Neural cell (in vitro differentiated cells): Measurements from ENCODE around the gene C15orf40. TPM values are rescaled to one million over a fixed set of nuclear protein-coding genes. Genes with fewer than 3 reads are reported as not detected.

Experiments used
- H2AFZ ChIP-seq: fragments of 200-600, 300-800 bp; sonication (generic), shearing (Covaris generic); 2 replicates; pipeline ENCODE4 v1.6.0; 2014; ENCODE audit warnings: low read depth, mild to moderate bottlenecking, antibody characterized with exemption, low read length, moderate library complexity
- H3F3A ChIP-seq: fragments of 200-600 bp; shearing (Covaris generic); 2 replicates; pipeline ENCODE4 v1.6.1; 2016; ENCODE audit warnings: mild to moderate bottlenecking, moderate library complexity, mixed read lengths, antibody characterized with exemption, low read length; ENCODE audit not compliant: insufficient read depth, poor library complexity, severe bottlenecking
- H3K27ac ChIP-seq: fragments of 200-600, 300-800 bp; sonication (generic), shearing (Covaris generic); 2 replicates; pipeline ENCODE4 v1.5.1; 2014; ENCODE audit warnings: mild to moderate bottlenecking, low read length, moderate library complexity
- H3K27me3 ChIP-seq: fragments of 300-800, 200-600 bp; sonication (generic), shearing (Covaris generic); 2 replicates; pipeline ENCODE4 v1.6.0; 2014; ENCODE audit warnings: mild to moderate bottlenecking, low read depth, low read length, moderate library complexity; ENCODE audit not compliant: insufficient read depth
- H3K36me3 ChIP-seq: fragments of 300-800, 200-600 bp; sonication (generic), shearing (Covaris generic); 2 replicates; pipeline ENCODE4 v1.5.1; 2014; ENCODE audit warnings: mild to moderate bottlenecking, antibody characterized with exemption, low read length, moderate library complexity; ENCODE audit not compliant: insufficient read depth
- H3K4me2 ChIP-seq: fragments of 300-800, 200-600 bp; sonication (generic), shearing (Covaris generic); 2 replicates; pipeline ENCODE4 v1.6.0; 2014; ENCODE audit warnings: mild to moderate bottlenecking, low read length
- H3K4me3 ChIP-seq: fragments of 300-800, 200-600 bp; sonication (generic), shearing (Covaris generic); 2 replicates; pipeline ENCODE4 v1.5.1; 2014; ENCODE audit warnings: mild to moderate bottlenecking, low read length, moderate library complexity
- H3K79me2 ChIP-seq: fragments of 200-600 bp; shearing (Covaris generic); replicated peaks from 2 replicates; pipeline ENCODE4 v1.6.0; 2014; ENCODE audit warnings: mild to moderate bottlenecking, low read length, moderate library complexity; ENCODE audit not compliant: insufficient read depth
- H3K9ac ChIP-seq: fragments of 300-800, 200-600 bp; sonication (generic), shearing (Covaris generic); 2 replicates; pipeline ENCODE4 v1.6.1; 2016; ENCODE audit warnings: mild to moderate bottlenecking, low read length, mixed read lengths
- H3K9me2 ChIP-seq: fragments of 200-600 bp; shearing (Covaris generic); 2 replicates; pipeline ENCODE4 v1.6.1; 2016; ENCODE audit warnings: mild to moderate bottlenecking, low read length, mixed read lengths; ENCODE audit not compliant: insufficient read depth
- H3K9me3 ChIP-seq: fragments of 200-600, 300-800 bp; sonication (generic), shearing (Covaris generic); 2 replicates; pipeline ENCODE4 v1.6.1; 2016; ENCODE audit warnings: mild to moderate bottlenecking, mixed run types, low read length, moderate library complexity, mixed read lengths
- H4K20me1 ChIP-seq: fragments of 200-600 bp; shearing (Covaris generic); 2 replicates; pipeline ENCODE4 v1.6.1; 2016; ENCODE audit warnings: mild to moderate bottlenecking, mixed run types; ENCODE audit not compliant: insufficient read depth
- EP300 ChIP-seq: fragments of 450-650 bp; conservative IDR thresholded peaks from 2 replicates; pipeline ENCODE4 v1.6.1; 2014; ENCODE audit warnings: antibody characterized with exemption, mild to moderate bottlenecking, moderate library complexity; ENCODE audit not compliant: poor library complexity, severe bottlenecking
- EZH2 ChIP-seq: fragments of 200-600, 300-800 bp; shearing (Covaris generic), sonication (generic); IDR thresholded peaks from 2 replicates; pipeline ENCODE4 v1.6.1; 2014; ENCODE audit warnings: antibody characterized with exemption, low read length, borderline replicate concordance, mild to moderate bottlenecking; ENCODE audit not compliant: insufficient read depth, poor library complexity, severe bottlenecking
- MXI1 ChIP-seq: fragments of 450-650 bp; conservative IDR thresholded peaks from 2 replicates; pipeline ENCODE4 v1.6.1; 2014; ENCODE audit warnings: antibody characterized with exemption, mild to moderate bottlenecking; ENCODE audit not compliant: poor library complexity, severe bottlenecking
- POLR2AphosphoS5 ChIP-seq: IDR thresholded peaks from 2 replicates; pipeline ENCODE4 v1.6.1; 2012
- RAD21 ChIP-seq: fragments of 450-650 bp; conservative IDR thresholded peaks from 2 replicates; pipeline ENCODE4 v1.6.1; 2014; ENCODE audit warnings: antibody characterized with exemption, mild to moderate bottlenecking, moderate library complexity
- SMC3 ChIP-seq: fragments of 450-650 bp; conservative IDR thresholded peaks from 2 replicates; pipeline ENCODE4 v1.6.1; 2014; ENCODE audit warnings: antibody characterized with exemption, mild to moderate bottlenecking, moderate library complexity; ENCODE audit not compliant: poor library complexity
- TAF1 ChIP-seq: IDR thresholded peaks from 2 replicates; pipeline ENCODE4 v1.6.1; 2012; ENCODE audit warnings: low read depth
- polyA plus RNA-seq: library from polyadenylated mRNA; depleted of rRNA; stranded (reverse); fragments of >200 nt; gene quantifications from 2 replicates; pipeline ENCODE4 v1.2.3, GENCODE V29; 2014
- TF ChIP-seq, protein P1 (sequence below): fragments of 450-650 bp; IDR thresholded peaks from 2 replicates; pipeline ENCODE4 v1.5.1; 2014; ENCODE audit warnings: antibody characterized with exemption, mild to moderate bottlenecking, moderate library complexity; ENCODE audit not compliant: poor library complexity, severe bottlenecking
- TF ChIP-seq, protein P2 (sequence below): IDR thresholded peaks from 2 replicates; pipeline ENCODE4 v1.6.1; 2012; ENCODE audit warnings: borderline replicate concordance

Gene C15orf40
- polyA plus RNA-seq, 1 donor from 2014 or later = 17.2 TPM

DNA sequence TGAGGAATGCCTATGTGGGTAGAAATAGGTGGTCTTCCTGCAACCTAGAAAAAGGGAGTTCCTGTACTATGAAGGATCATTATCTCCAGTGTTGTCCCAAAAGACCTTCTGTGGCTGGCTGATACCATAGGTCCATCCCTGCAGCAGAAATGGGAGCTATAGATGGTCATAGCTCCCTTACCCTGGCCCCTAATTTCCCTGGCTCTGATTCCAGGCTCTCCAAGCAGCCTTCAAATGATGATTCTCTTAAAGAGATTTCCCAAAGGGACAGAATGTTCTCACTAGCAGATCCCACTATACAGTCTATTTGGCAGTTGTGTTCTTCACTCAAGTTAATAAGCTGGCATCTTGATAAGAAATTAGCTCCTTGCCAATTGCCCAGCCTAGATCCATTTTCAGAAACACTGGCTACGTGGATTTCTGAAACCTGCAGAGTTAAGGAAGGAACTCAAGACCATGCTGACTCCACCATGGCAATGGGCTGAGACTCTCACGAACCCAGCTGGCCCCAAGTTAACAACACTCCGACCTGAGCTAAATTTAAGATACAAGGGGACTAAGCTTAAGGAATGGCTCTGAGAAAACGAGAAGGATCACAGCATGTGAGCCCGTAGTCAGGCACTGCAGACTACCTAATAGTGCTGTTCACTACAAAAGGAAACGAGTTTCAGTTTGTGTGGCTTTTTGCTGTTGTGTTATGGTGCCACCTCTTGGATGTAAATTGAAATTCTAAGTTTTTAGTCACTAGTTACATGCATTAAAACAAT, 11.4 kb downstream of the C15orf40 start:
- no peaks in the 10 kb centered on the region for H3K36me3 ChIP-seq
- H3K9me2 ChIP-seq = no peaks in the 10 kb centered on the region
- H3K79me2 ChIP-seq = no peaks in the 10 kb centered on the region
- H3F3A ChIP-seq = no peaks in the 10 kb centered on the region
- no peak overlapping the region for H3K4me3 ChIP-seq
- no peaks in the 10 kb centered on the region for H4K20me1 ChIP-seq
- no peaks in the 10 kb centered on the region for H3K9me3 ChIP-seq
- H3K4me2 ChIP-seq = no peak overlapping the region
- no peak overlapping the region for H3K9ac ChIP-seq
- H2AFZ ChIP-seq = no peak overlapping the region
- H3K27me3 ChIP-seq = no peaks in the 10 kb centered on the region
- TF ChIP-seq, protein P1, sequence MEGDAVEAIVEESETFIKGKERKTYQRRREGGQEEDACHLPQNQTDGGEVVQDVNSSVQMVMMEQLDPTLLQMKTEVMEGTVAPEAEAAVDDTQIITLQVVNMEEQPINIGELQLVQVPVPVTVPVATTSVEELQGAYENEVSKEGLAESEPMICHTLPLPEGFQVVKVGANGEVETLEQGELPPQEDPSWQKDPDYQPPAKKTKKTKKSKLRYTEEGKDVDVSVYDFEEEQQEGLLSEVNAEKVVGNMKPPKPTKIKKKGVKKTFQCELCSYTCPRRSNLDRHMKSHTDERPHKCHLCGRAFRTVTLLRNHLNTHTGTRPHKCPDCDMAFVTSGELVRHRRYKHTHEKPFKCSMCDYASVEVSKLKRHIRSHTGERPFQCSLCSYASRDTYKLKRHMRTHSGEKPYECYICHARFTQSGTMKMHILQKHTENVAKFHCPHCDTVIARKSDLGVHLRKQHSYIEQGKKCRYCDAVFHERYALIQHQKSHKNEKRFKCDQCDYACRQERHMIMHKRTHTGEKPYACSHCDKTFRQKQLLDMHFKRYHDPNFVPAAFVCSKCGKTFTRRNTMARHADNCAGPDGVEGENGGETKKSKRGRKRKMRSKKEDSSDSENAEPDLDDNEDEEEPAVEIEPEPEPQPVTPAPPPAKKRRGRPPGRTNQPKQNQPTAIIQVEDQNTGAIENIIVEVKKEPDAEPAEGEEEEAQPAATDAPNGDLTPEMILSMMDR = peak; percentile 58
- TF ChIP-seq EP300 (no peak), EZH2 (no peak), RAD21 (peak; percentile 67), TAF1 (no peak), POLR2AphosphoS5 (no peak), SMC3 (peak; percentile 55), MXI1 (no peak)
- TF ChIP-seq, protein P2, sequence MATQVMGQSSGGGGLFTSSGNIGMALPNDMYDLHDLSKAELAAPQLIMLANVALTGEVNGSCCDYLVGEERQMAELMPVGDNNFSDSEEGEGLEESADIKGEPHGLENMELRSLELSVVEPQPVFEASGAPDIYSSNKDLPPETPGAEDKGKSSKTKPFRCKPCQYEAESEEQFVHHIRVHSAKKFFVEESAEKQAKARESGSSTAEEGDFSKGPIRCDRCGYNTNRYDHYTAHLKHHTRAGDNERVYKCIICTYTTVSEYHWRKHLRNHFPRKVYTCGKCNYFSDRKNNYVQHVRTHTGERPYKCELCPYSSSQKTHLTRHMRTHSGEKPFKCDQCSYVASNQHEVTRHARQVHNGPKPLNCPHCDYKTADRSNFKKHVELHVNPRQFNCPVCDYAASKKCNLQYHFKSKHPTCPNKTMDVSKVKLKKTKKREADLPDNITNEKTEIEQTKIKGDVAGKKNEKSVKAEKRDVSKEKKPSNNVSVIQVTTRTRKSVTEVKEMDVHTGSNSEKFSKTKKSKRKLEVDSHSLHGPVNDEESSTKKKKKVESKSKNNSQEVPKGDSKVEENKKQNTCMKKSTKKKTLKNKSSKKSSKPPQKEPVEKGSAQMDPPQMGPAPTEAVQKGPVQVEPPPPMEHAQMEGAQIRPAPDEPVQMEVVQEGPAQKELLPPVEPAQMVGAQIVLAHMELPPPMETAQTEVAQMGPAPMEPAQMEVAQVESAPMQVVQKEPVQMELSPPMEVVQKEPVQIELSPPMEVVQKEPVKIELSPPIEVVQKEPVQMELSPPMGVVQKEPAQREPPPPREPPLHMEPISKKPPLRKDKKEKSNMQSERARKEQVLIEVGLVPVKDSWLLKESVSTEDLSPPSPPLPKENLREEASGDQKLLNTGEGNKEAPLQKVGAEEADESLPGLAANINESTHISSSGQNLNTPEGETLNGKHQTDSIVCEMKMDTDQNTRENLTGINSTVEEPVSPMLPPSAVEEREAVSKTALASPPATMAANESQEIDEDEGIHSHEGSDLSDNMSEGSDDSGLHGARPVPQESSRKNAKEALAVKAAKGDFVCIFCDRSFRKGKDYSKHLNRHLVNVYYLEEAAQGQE = no peak
- H3K27ac ChIP-seq = no peak overlapping the region

DNA sequence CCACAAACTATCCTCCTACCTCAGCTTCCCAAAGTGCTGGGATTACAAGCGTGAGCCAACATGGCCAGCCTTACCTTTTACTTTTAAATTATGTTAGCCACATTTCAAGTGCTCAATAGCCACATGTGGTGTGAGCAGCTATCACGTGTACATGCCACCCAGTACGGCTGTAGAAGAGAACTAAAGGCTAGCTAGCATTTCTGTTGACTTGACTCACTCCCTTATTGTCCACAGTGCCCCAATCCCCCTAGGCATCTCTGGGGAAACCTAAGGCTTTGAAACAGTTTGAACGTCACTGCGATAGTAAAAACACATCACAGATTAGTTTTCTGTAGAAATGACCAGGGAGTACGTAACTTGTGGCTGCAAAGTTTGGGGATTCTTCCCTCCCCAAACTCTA, 12.0 kb downstream of the C15orf40 start:
- no peak overlapping the region for H3K27ac ChIP-seq

More for the DNA sequence above, 12.0 kb downstream of the C15orf40 start:
- no peaks in the 10 kb centered on the region for H3K9me2 ChIP-seq
- no peak overlapping the region for H2AFZ ChIP-seq
- H3K79me2 ChIP-seq = no peaks in the 10 kb centered on the region
- no peaks in the 10 kb centered on the region for H3F3A ChIP-seq
- H3K9ac ChIP-seq = no peak overlapping the region
- no peaks in the 10 kb centered on the region for H4K20me1 ChIP-seq
- H3K4me3 ChIP-seq = no peak overlapping the region
- no peaks in the 10 kb centered on the region for H3K9me3 ChIP-seq
- TF ChIP-seq, protein P2 = no peak
- TF ChIP-seq TAF1 (no peak), POLR2AphosphoS5 (no peak), RAD21 (no peak), EZH2 (no peak), EP300 (no peak), MXI1 (no peak), SMC3 (no peak)
- TF ChIP-seq, protein P1 = no peak
- no peaks in the 10 kb centered on the region for H3K27me3 ChIP-seq
- no peaks in the 10 kb centered on the region for H3K36me3 ChIP-seq
- no peak overlapping the region for H3K4me2 ChIP-seq
